ENCODE data around the gene DCAF4.

DCAF4 gene

GRCh38 chr14:72894623-72895378 lies 31.5 kb upstream of the DCAF4 start:
- DNase-seq = no peak

GRCh38 chr14:72898448-72898847 lies 27.8 kb upstream of the DCAF4 start:
- no peak for DNase-seq

- no peak for DNase-seq
Measured at GRCh38 chr14:72901361-72901760, 24.9 kb upstream of the DCAF4 start.

- DNase-seq = no peak
Measured at GRCh38 chr14:72902801-72903530, 23.3 kb upstream of the DCAF4 start.

- DNase-seq = no peak
Measured at GRCh38 chr14:72903716-72904115, 22.5 kb upstream of the DCAF4 start.

- DNase-seq = no peak
Measured at GRCh38 chr14:72904218-72904617, 22.0 kb upstream of the DCAF4 start.

GRCh38 chr14:72904840-72905561 lies 21.3 kb upstream of the DCAF4 start:
- peak; percentile 72 for DNase-seq

GRCh38 chr14:72906316-72906715 lies 19.9 kb upstream of the DCAF4 start:
- no peak for DNase-seq

- no peak for DNase-seq
Measured at GRCh38 chr14:72906879-72907278, 19.4 kb upstream of the DCAF4 start.

- DNase-seq = no peak
Measured at GRCh38 chr14:72907886-72908285, 18.4 kb upstream of the DCAF4 start.

- DNase-seq = no peak
Measured at GRCh38 chr14:72909163-72909562, 17.1 kb upstream of the DCAF4 start.

- no peak for DNase-seq
Measured at GRCh38 chr14:72913809-72914208, 12.5 kb upstream of the DCAF4 start.

- DNase-seq = no peak
Measured at GRCh38 chr14:72916174-72916573, 10.1 kb upstream of the DCAF4 start.

- no peak for DNase-seq
Measured at GRCh38 chr14:72917094-72917802, 9.0 kb upstream of the DCAF4 start.

- no peak for DNase-seq
Measured at GRCh38 chr14:72920008-72920407, 6.3 kb upstream of the DCAF4 start.

GRCh38 chr14:72921396-72921795 lies 4.9 kb upstream of the DCAF4 start:
- DNase-seq = no peak

- no peak for DNase-seq
Measured at GRCh38 chr14:72924337-72924736, 1.9 kb upstream of the DCAF4 start.

- DNase-seq = no peak
Measured at GRCh38 chr14:72925171-72925759, 999 bp upstream of the DCAF4 start.

- DNase-seq = no peak
Measured at GRCh38 chr14:72925815-72926291, 411 bp upstream of the DCAF4 start.

- DNase-seq = no peak
Measured at GRCh38 chr14:72928872-72929271, 2.6 kb downstream of the DCAF4 start.

- no peak for DNase-seq
Measured at GRCh38 chr14:72929316-72930080, 3.2 kb downstream of the DCAF4 start.

- DNase-seq = no peak
Measured at GRCh38 chr14:72932893-72933292, 6.6 kb downstream of the DCAF4 start.

Measured in NCI-H2107 (cell line).